C4-2B (cell line): ENCODE results near the gene TAS1R3.
A peak's percentile ranks its signal among the peaks of the same experiment; 100 is the strongest.

Experiments
- H3K27ac ChIP-seq: fragments of 450-650 bp; 2 replicates; pipeline ENCODE4 v1.5.1; 2017
- CTCF ChIP-seq: fragments of 450-650 bp; conservative IDR thresholded peaks from 2 replicates; pipeline ENCODE4 v1.5.1; 2017; ENCODE audit warnings: mild to moderate bottlenecking
- ZFX ChIP-seq: fragments of 450-650 bp; IDR thresholded peaks from 2 replicates; pipeline ENCODE4 v1.6.1; 2017

TAS1R3 gene

GRCh38 chr1:1307923-1308755, 22.9 kb upstream of the TAS1R3 start, which contains the start of the genes ACAP3 and PUSL1:
Gene ACAP3, minus strand, starts transcription at chr1:1307930. Its CDS starts 115 bp downstream, at chr1:1307815.
Gene PUSL1, plus strand, starts transcription at chr1:1308597. Its CDS starts 47 bp downstream, at chr1:1308644.
- H3K27ac ChIP-seq, result peak within 1 kb of the TSS; percentile 99
- TF ChIP-seq ZFX (no peak), CTCF (no peak)

GRCh38 chr1:1308756-1309250, 22.3 kb upstream of the TAS1R3 start:
- TF ChIP-seq CTCF (no peak), ZFX (peak; percentile 54; the same call in 1 of the 2 replicates)
- H3K27ac ChIP-seq, result peak overlapping the region; percentile 99

- no peak for TF ChIP-seq ZFX
- no peak for TF ChIP-seq CTCF
- H3K27ac ChIP-seq, result peak overlapping the region; percentile 99
Observed at GRCh38 chr1:1309251-1310108, 21.6 kb upstream of the TAS1R3 start.

- peak overlapping the region; percentile 99 for H3K27ac ChIP-seq
- TF ChIP-seq ZFX (no peak), CTCF (no peak)
Observed at GRCh38 chr1:1310109-1310385, 21.0 kb upstream of the TAS1R3 start.

- TF ChIP-seq ZFX (no peak), CTCF (no peak)
- peak overlapping the region; percentile 99 for H3K27ac ChIP-seq
Observed at GRCh38 chr1:1310476-1311053, 20.5 kb upstream of the TAS1R3 start.

- H3K27ac ChIP-seq, result peak overlapping the region; percentile 99
- TF ChIP-seq ZFX (no peak), CTCF (no peak)
Observed at GRCh38 chr1:1311107-1312104, 19.7 kb upstream of the TAS1R3 start.
